SK-N-SH treated with all-trans-retinoic acid at 6 μM for 48 hours (cell line): Measurements from ENCODE around the gene SOX21.

Experiments used
- ATAC-seq: fragments of 200-7000 bp; cut with Tn5 transposase; 3 replicates; pipeline ENCODE4 v1.9.1; 2020; ENCODE audit warnings: mild to moderate bottlenecking, moderate library complexity
- ARNTL ChIP-seq: fragments of 450-650 bp; formaldehyde crosslinking; IDR thresholded peaks from 2 replicates; pipeline ENCODE4 v1.5.0; 2020; ENCODE audit warnings: low read depth, mild to moderate bottlenecking, moderate library complexity, borderline replicate concordance
- BACH2 ChIP-seq: fragments of 250-450 bp; sonication (Bioruptor Pico); IDR thresholded peaks from 2 replicates; pipeline ENCODE4 v1.9.0; 2021; ENCODE audit warnings: mild to moderate bottlenecking, borderline replicate concordance
- CSDC2 ChIP-seq: fragments of 250-450 bp; sonication (Bioruptor Pico); IDR thresholded peaks from 2 replicates; pipeline ENCODE4 v1.5.0; 2020; ENCODE audit warnings: mild to moderate bottlenecking, moderate library complexity
- ESRRG ChIP-seq: fragments of 250-450 bp; sonication (Bioruptor Pico); IDR thresholded peaks from 2 replicates; pipeline ENCODE4 v1.6.1; 2021; ENCODE audit warnings: mild to moderate bottlenecking
- OSR1 ChIP-seq: fragments of 250-450 bp; sonication (Bioruptor Pico); IDR thresholded peaks from 2 replicates; pipeline ENCODE4 v1.8.0; 2022; ENCODE audit warnings: moderate library complexity, mild to moderate bottlenecking, inconsistent platforms
- PPARA ChIP-seq: fragments of 250-450 bp; sonication (Bioruptor Pico); IDR thresholded peaks from 2 replicates; pipeline ENCODE4 v1.5.0; 2020; ENCODE audit warnings: mild to moderate bottlenecking, borderline replicate concordance
- RARB ChIP-seq: fragments of 250-450 bp; sonication (Bioruptor Pico); IDR thresholded peaks from 2 replicates; pipeline ENCODE4 v1.8.0; 2021; ENCODE audit warnings: mild to moderate bottlenecking, moderate library complexity
- SNAI2 ChIP-seq: fragments of 250-450 bp; sonication (Bioruptor Pico); IDR thresholded peaks from 2 replicates; pipeline ENCODE4 v1.5.0; 2020; ENCODE audit warnings: mild to moderate bottlenecking, moderate library complexity
- TOX ChIP-seq: fragments of 250-450 bp; sonication (Bioruptor Pico); IDR thresholded peaks from 2 replicates; pipeline ENCODE4 v1.8.0; 2021; ENCODE audit warnings: mild to moderate bottlenecking, moderate library complexity, borderline replicate concordance
- ZC3H10 ChIP-seq: fragments of 250-450 bp; sonication (Bioruptor Pico); IDR thresholded peaks from 2 replicates; pipeline ENCODE4 v1.5.1; 2021; ENCODE audit warnings: mild to moderate bottlenecking, moderate library complexity
- ZFP3 ChIP-seq: fragments of 250-450 bp; sonication (Bioruptor Pico); IDR thresholded peaks from 2 replicates; pipeline ENCODE4 v1.5.0; 2020; ENCODE audit warnings: mild to moderate bottlenecking, moderate library complexity
- ZFP30 ChIP-seq: fragments of 450-650 bp; formaldehyde crosslinking; IDR thresholded peaks from 2 replicates; pipeline ENCODE4 v1.5.0; 2022; ENCODE audit warnings: mild to moderate bottlenecking, moderate library complexity
- ZNF70 ChIP-seq: fragments of 450-650 bp; formaldehyde crosslinking; IDR thresholded peaks from 2 replicates; pipeline ENCODE4 v1.5.0; 2020; ENCODE audit warnings: mild to moderate bottlenecking, moderate library complexity
- ZNF8 ChIP-seq: fragments of 450-650 bp; formaldehyde crosslinking; IDR thresholded peaks from 2 replicates; pipeline ENCODE4 v1.5.0; 2020; ENCODE audit warnings: mild to moderate bottlenecking, moderate library complexity
- TF ChIP-seq, protein P1 (sequence below): fragments of 250-450 bp; sonication (Bioruptor Pico); IDR thresholded peaks from 2 replicates; pipeline ENCODE4 v1.5.1; 2020; ENCODE audit warnings: low read depth, mild to moderate bottlenecking, moderate library complexity
- TF ChIP-seq, protein P2 (sequence below): fragments of 250-450 bp; sonication (Bioruptor Pico); IDR thresholded peaks from 2 replicates; pipeline ENCODE4 v1.5.0; 2020; ENCODE audit warnings: mild to moderate bottlenecking, moderate library complexity
- TF ChIP-seq, protein P3 (sequence below): fragments of 250-450 bp; sonication (Bioruptor Pico); IDR thresholded peaks from 2 replicates; pipeline ENCODE4 v1.8.0; 2021; ENCODE audit warnings: low read depth, mild to moderate bottlenecking, moderate library complexity, borderline replicate concordance
- TF ChIP-seq, protein P4 (sequence below): fragments of 250-450 bp; sonication (Bioruptor Pico); IDR thresholded peaks from 2 replicates; pipeline ENCODE4 v1.5.1; 2021; ENCODE audit warnings: mild to moderate bottlenecking, moderate library complexity
- TF ChIP-seq, protein P5 (sequence below): fragments of 250-450 bp; sonication (Bioruptor Pico); IDR thresholded peaks from 2 replicates; pipeline ENCODE4 v1.8.0; 2020; ENCODE audit warnings: mild to moderate bottlenecking, moderate library complexity, borderline replicate concordance

The SOX21 gene

DNA sequence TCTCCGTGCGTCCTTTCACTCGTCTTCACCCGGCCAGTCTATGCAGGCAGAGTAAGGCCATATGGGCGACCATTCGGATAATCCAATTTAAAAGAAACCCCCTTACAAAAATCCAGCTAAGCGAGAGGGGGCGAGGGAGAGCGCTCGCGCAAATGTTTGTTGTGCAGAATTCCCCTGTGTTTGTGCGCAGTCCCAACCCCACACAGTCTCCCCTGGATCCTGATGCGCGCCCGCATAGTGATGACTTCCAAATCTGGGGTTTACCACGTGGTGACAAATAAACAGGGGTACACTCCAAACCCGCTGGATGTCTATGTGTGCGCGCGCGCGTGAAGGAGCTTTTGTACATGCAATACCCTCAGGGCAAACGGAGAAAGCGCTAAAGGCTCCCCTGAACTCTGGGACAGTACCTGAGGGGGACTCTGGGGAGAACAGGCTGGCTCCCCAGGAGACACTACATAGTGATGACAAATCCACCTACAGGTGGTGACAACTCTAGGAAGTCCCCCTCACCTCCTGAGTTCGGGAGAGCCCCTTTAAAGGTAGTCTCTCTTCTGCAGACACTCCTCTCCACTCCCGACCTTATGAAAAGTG lies 8.5 kb downstream of the SOX21 start:
- no peak for ATAC-seq
- TF ChIP-seq ZFP3 = no peak
- TF ChIP-seq, protein P1, sequence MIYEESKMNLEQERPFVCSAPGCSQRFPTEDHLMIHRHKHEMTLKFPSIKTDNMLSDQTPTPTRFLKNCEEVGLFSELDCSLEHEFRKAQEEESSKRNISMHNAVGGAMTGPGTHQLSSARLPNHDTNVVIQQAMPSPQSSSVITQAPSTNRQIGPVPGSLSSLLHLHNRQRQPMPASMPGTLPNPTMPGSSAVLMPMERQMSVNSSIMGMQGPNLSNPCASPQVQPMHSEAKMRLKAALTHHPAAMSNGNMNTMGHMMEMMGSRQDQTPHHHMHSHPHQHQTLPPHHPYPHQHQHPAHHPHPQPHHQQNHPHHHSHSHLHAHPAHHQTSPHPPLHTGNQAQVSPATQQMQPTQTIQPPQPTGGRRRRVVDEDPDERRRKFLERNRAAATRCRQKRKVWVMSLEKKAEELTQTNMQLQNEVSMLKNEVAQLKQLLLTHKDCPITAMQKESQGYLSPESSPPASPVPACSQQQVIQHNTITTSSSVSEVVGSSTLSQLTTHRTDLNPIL (CRISPR knock-in tag) = no peak
- TF ChIP-seq CSDC2 (CRISPR knock-in tag) = no peak
- no peak for TF ChIP-seq ZFP30 (CRISPR knock-in tag)
- no peak for TF ChIP-seq ZNF8 (CRISPR knock-in tag)
- no peak for TF ChIP-seq TOX (CRISPR knock-in tag)
- TF ChIP-seq PPARA (CRISPR knock-in tag) = no peak
- TF ChIP-seq, protein P2, sequence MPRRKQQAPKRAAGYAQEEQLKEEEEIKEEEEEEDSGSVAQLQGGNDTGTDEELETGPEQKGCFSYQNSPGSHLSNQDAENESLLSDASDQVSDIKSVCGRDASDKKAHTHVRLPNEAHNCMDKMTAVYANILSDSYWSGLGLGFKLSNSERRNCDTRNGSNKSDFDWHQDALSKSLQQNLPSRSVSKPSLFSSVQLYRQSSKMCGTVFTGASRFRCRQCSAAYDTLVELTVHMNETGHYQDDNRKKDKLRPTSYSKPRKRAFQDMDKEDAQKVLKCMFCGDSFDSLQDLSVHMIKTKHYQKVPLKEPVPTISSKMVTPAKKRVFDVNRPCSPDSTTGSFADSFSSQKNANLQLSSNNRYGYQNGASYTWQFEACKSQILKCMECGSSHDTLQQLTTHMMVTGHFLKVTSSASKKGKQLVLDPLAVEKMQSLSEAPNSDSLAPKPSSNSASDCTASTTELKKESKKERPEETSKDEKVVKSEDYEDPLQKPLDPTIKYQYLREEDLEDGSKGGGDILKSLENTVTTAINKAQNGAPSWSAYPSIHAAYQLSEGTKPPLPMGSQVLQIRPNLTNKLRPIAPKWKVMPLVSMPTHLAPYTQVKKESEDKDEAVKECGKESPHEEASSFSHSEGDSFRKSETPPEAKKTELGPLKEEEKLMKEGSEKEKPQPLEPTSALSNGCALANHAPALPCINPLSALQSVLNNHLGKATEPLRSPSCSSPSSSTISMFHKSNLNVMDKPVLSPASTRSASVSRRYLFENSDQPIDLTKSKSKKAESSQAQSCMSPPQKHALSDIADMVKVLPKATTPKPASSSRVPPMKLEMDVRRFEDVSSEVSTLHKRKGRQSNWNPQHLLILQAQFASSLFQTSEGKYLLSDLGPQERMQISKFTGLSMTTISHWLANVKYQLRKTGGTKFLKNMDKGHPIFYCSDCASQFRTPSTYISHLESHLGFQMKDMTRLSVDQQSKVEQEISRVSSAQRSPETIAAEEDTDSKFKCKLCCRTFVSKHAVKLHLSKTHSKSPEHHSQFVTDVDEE (CRISPR knock-in tag) = no peak
- TF ChIP-seq, all 23 proteins: peak for 0

DNA sequence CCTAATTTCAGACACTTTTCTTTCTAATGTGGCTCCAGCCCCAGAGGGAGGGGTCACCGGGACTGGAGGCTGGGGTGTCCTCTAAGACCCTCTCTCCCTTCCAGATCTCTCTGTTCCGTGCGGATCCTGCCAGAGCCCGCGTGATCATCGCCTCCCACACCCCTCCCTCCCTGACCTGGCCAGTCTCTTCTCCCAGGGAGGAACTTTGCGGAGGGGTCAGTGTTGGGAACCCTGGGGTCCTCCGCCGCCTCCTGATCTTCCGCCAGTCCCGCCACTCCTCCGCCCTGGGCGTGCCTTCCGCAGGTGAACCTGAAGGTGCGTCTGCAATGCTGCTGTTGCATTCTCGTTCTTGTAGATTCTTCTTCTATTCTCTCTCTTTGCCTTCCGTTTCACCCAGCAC lies 9.1 kb downstream of the SOX21 start:
- no peak for TF ChIP-seq SNAI2 (CRISPR knock-in tag)
- no peak for TF ChIP-seq CSDC2 (CRISPR knock-in tag)
- TF ChIP-seq PPARA (CRISPR knock-in tag) = no peak
- no peak for TF ChIP-seq ZFP3
- no peak for TF ChIP-seq ZFP30 (CRISPR knock-in tag)
- TF ChIP-seq, protein P2 (CRISPR knock-in tag) = no peak
- TF ChIP-seq, protein P3, sequence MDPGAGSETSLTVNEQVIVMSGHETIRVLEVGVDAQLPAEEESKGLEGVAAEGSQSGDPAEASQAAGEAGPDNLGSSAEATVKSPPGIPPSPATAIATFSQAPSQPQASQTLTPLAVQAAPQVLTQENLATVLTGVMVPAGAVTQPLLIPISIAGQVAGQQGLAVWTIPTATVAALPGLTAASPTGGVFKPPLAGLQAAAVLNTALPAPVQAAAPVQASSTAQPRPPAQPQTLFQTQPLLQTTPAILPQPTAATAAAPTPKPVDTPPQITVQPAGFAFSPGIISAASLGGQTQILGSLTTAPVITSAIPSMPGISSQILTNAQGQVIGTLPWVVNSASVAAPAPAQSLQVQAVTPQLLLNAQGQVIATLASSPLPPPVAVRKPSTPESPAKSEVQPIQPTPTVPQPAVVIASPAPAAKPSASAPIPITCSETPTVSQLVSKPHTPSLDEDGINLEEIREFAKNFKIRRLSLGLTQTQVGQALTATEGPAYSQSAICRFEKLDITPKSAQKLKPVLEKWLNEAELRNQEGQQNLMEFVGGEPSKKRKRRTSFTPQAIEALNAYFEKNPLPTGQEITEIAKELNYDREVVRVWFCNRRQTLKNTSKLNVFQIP = no peak
- no peak for TF ChIP-seq ARNTL
- no peak for TF ChIP-seq OSR1 (CRISPR knock-in tag)
- no peak for TF ChIP-seq TOX (CRISPR knock-in tag)
- no peak for TF ChIP-seq BACH2 (CRISPR knock-in tag)
- TF ChIP-seq ZNF70 = no peak
- TF ChIP-seq ZC3H10 (CRISPR knock-in tag) = no peak
- TF ChIP-seq, protein P4, sequence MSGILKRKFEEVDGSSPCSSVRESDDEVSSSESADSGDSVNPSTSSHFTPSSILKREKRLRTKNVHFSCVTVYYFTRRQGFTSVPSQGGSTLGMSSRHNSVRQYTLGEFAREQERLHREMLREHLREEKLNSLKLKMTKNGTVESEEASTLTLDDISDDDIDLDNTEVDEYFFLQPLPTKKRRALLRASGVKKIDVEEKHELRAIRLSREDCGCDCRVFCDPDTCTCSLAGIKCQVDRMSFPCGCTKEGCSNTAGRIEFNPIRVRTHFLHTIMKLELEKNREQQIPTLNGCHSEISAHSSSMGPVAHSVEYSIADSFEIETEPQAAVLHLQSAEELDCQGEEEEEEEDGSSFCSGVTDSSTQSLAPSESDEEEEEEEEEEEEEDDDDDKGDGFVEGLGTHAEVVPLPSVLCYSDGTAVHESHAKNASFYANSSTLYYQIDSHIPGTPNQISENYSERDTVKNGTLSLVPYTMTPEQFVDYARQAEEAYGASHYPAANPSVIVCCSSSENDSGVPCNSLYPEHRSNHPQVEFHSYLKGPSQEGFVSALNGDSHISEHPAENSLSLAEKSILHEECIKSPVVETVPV = no peak
- no peak for TF ChIP-seq RARB (CRISPR knock-in tag)
- no peak for TF ChIP-seq ZNF8 (CRISPR knock-in tag)
- no peak for TF ChIP-seq ESRRG
- TF ChIP-seq, protein P5, sequence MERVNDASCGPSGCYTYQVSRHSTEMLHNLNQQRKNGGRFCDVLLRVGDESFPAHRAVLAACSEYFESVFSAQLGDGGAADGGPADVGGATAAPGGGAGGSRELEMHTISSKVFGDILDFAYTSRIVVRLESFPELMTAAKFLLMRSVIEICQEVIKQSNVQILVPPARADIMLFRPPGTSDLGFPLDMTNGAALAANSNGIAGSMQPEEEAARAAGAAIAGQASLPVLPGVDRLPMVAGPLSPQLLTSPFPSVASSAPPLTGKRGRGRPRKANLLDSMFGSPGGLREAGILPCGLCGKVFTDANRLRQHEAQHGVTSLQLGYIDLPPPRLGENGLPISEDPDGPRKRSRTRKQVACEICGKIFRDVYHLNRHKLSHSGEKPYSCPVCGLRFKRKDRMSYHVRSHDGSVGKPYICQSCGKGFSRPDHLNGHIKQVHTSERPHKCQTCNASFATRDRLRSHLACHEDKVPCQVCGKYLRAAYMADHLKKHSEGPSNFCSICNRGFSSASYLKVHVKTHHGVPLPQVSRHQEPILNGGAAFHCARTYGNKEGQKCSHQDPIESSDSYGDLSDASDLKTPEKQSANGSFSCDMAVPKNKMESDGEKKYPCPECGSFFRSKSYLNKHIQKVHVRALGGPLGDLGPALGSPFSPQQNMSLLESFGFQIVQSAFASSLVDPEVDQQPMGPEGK (CRISPR knock-in tag) = no peak
- no peak for ATAC-seq
